GM23248 (cell line): Measurements from ENCODE around the gene KCTD16. TPM values are rescaled to one million over a fixed set of nuclear protein-coding genes. Genes with fewer than 3 reads are reported as not detected.
A peak's percentile ranks its signal among the peaks of the same experiment; 100 is the strongest.

Source experiments
- DNase-seq: peaks from one replicate; pipeline ENCODE4 v3.0.0-alpha.2; 2015
- H2AFZ ChIP-seq: fragments of 200-600 bp; sonication (generic); 2 replicates; pipeline ENCODE4 v1.6.1; 2016; ENCODE audit warnings: antibody characterized with exemption
- H3F3A ChIP-seq: fragments of 200-600 bp; sonication (generic); 2 replicates; pipeline ENCODE4 v1.6.1; 2016; ENCODE audit warnings: mild to moderate bottlenecking, antibody characterized with exemption, mixed run types; ENCODE audit not compliant: insufficient read depth
- H3K27ac ChIP-seq: fragments of 200-600 bp; sonication (generic); 2 replicates; pipeline ENCODE4 v1.5.1; 2016; ENCODE audit warnings: mild to moderate bottlenecking
- H3K27me3 ChIP-seq: fragments of 200-600 bp; sonication (generic); replicated peaks from 2 replicates; pipeline ENCODE4 v1.6.1; 2016; ENCODE audit warnings: mild to moderate bottlenecking; ENCODE audit not compliant: insufficient read depth
- H3K36me3 ChIP-seq: fragments of 200-600 bp; sonication (generic); 2 replicates; pipeline ENCODE4 v1.6.1; 2016; ENCODE audit warnings: low read depth, mild to moderate bottlenecking
- H3K4me1 ChIP-seq: fragments of 200-600 bp; sonication (generic); 2 replicates; pipeline ENCODE4 v1.6.1; 2016; ENCODE audit warnings: mild to moderate bottlenecking; ENCODE audit not compliant: insufficient read depth
- H3K4me2 ChIP-seq: fragments of 200-600 bp; sonication (generic); one replicate; pipeline ENCODE4 v1.6.1; 2016; ENCODE audit warnings: mild to moderate bottlenecking; ENCODE audit not compliant: unreplicated experiment
- H3K4me3 ChIP-seq: fragments of 200-600 bp; sonication (generic); 2 replicates; pipeline ENCODE4 v1.5.1; 2016; ENCODE audit warnings: mild to moderate bottlenecking
- H3K79me2 ChIP-seq: fragments of 200-600 bp; sonication (generic); 2 replicates; pipeline ENCODE4 v1.6.1; 2016; ENCODE audit warnings: mild to moderate bottlenecking; ENCODE audit not compliant: insufficient read depth
- H3K9ac ChIP-seq: fragments of 200-600 bp; sonication (generic); 2 replicates; pipeline ENCODE4 v1.6.1; 2016; ENCODE audit warnings: mild to moderate bottlenecking
- H3K9me2 ChIP-seq: fragments of 200-600 bp; sonication (generic); 2 replicates; pipeline ENCODE4 v1.6.1; 2016; ENCODE audit warnings: mixed run types, mild to moderate bottlenecking, moderate library complexity; ENCODE audit not compliant: insufficient read depth
- H3K9me3 ChIP-seq: fragments of 200-600 bp; sonication (generic); one replicate; pipeline ENCODE4 v1.6.1; 2017; ENCODE audit warnings: low read depth
- H4K20me1 ChIP-seq: fragments of 200-600 bp; sonication (generic); 2 replicates; pipeline ENCODE4 v1.6.0; 2016; ENCODE audit not compliant: insufficient read depth
- EZH2 ChIP-seq: fragments of 200-600 bp; sonication (generic); IDR thresholded peaks from 2 replicates; pipeline ENCODE4 v1.6.1; 2018; ENCODE audit warnings: antibody characterized with exemption, mild to moderate bottlenecking; ENCODE audit not compliant: insufficient read depth, poor library complexity, severe bottlenecking
- EZH2phosphoT487 ChIP-seq: fragments of 200-600 bp; sonication (generic); IDR thresholded peaks from 2 replicates; pipeline ENCODE4 v1.6.1; 2018; ENCODE audit warnings: antibody characterized with exemption, moderate library complexity, mild to moderate bottlenecking, low read depth; ENCODE audit not compliant: insufficient read depth
- WGBS, 2 experiments: methylation state at CpG; one replicate each; pipeline ENCODE4 v1.1.6; 2015 to 2017; ENCODE audit warnings: low lambda C conversion rate in 2 of 2, low coverage in 1 of 2; ENCODE audit errors: missing lambda C conversion rate in 2 of 2; 5-methylcytosine and 5-hydroxymethylcytosine counted together
- in situ Hi-C: fragments of 300-500 bp; cut with MboI; formaldehyde crosslinking; loops from 2 replicates; pipeline ENCODE4 v1.15.0; 2020
- polyA plus RNA-seq: library from polyadenylated mRNA; unstranded; fragments of >200 nt; fragmentation: Nextera tagmentation; extraction: Ambion mirVana; gene quantifications from 2 replicates; pipeline ENCODE4 v1.2.1, GENCODE V29; 2016
- total RNA-seq: library from RNA; depleted of rRNA; stranded (reverse); fragments of >200 nt; shearing (Covaris generic); gene quantifications from 2 replicates; pipeline ENCODE4 v1.2.3, GENCODE V29; 2014

KCTD16 gene
- total and polyA plus RNA-seq, 2 experiments from 2014 or later: 0.25 to 0.65 TPM

GRCh38 chr5:144473650-144474049 is 303.0 kb downstream of the KCTD16 start:
- 0 out of 2 replicates have a peak, but pooled peaks cover 5% of the 10 kb centered on the region for H3K4me1 ChIP-seq
- no peaks in the 10 kb centered on the region for H3K79me2 ChIP-seq
- WGBS, 2 experiments: 92 to 93% methylated on average over 13 of the region's 13 CpGs
- H3K27me3 ChIP-seq: no peaks in the 10 kb centered on the region
- H3K4me2 ChIP-seq: no peak overlapping the region
- H3K9me3 ChIP-seq: no peaks in the 10 kb centered on the region
- H3K9ac ChIP-seq: no peak overlapping the region
- H3K9me2 ChIP-seq: no peaks in the 10 kb centered on the region
- no peak overlapping the region for H2AFZ ChIP-seq
- in situ Hi-C loops: no loop called here
- no peak for DNase-seq
- H3K36me3 ChIP-seq: no peaks in the 10 kb centered on the region
- no peak overlapping the region for H3K4me3 ChIP-seq
- H3K27ac ChIP-seq: no peak overlapping the region
- H3F3A ChIP-seq: no peaks in the 10 kb centered on the region
- no peak for TF ChIP-seq EZH2phosphoT487
- TF ChIP-seq EZH2: no peak
- H4K20me1 ChIP-seq: no peaks in the 10 kb centered on the region

- Histone ChIP-seq H3K4me3 (no peak overlapping the region), H3K9me2 (no peaks in the 10 kb centered on the region), H3K9me3 (no peaks in the 10 kb centered on the region), H3K4me1 (peaks cover 3% of the 10 kb centered on the region), H3K79me2 (no peaks in the 10 kb centered on the region), H3K36me3 (no peaks in the 10 kb centered on the region), H4K20me1 (no peaks in the 10 kb centered on the region), H3K27me3 (no peaks in the 10 kb centered on the region), H3K4me2 (no peak overlapping the region), H2AFZ (no peak overlapping the region), H3K9ac (no peak overlapping the region), H3F3A (no peaks in the 10 kb centered on the region), H3K27ac (no peak overlapping the region)
- in situ Hi-C loops: no loop called here
- no peak for TF ChIP-seq EZH2
- no peak for TF ChIP-seq EZH2phosphoT487
- no peak for DNase-seq
Observed at GRCh38 chr5:144478565-144478964, 307.9 kb downstream of the KCTD16 start.

GRCh38 chr5:144481861-144482260 is 311.2 kb downstream of the KCTD16 start:
- H3K27ac ChIP-seq: no peak overlapping the region
- peaks cover 11% of the 10 kb centered on the region for H3F3A ChIP-seq
- no peak overlapping the region for H3K4me3 ChIP-seq
- H3K79me2 ChIP-seq: no peaks in the 10 kb centered on the region
- H3K4me2 ChIP-seq: no peak overlapping the region
- H3K36me3 ChIP-seq: no peaks in the 10 kb centered on the region
- no peaks in the 10 kb centered on the region for H3K9me2 ChIP-seq
- H3K9me3 ChIP-seq: no peaks in the 10 kb centered on the region
- no peaks in the 10 kb centered on the region for H4K20me1 ChIP-seq
- no peak for DNase-seq
- H2AFZ ChIP-seq: no peak overlapping the region
- no peaks in the 10 kb centered on the region for H3K27me3 ChIP-seq
- H3K4me1 ChIP-seq: peaks cover 20% of the 10 kb centered on the region
- H3K9ac ChIP-seq: no peak overlapping the region
- in situ Hi-C loops: no loop called here
- TF ChIP-seq EZH2 (no peak), EZH2phosphoT487 (no peak)

- Histone ChIP-seq H3K79me2 (no peaks in the 10 kb centered on the region), H3K9me2 (no peaks in the 10 kb centered on the region), H3K27ac (peak overlapping the region; percentile 64), H3K4me1 (peaks cover 20% of the 10 kb centered on the region), H3K9me3 (no peaks in the 10 kb centered on the region), H3K36me3 (no peaks in the 10 kb centered on the region), H4K20me1 (no peaks in the 10 kb centered on the region), H3F3A (peaks cover 11% of the 10 kb centered on the region), H3K4me2 (peak overlapping the region; percentile 78), H3K9ac (no peak overlapping the region), H3K27me3 (no peaks in the 10 kb centered on the region), H2AFZ (no peak overlapping the region), H3K4me3 (peak overlapping the region; percentile 39)
- 32 to 34% methylated on average over 9 of the region's 9 CpGs for WGBS, 2 experiments
- no peak for TF ChIP-seq EZH2phosphoT487
- no peak for TF ChIP-seq EZH2
- in situ Hi-C loops: no loop called here
- peak; percentile 89 for DNase-seq
Observed at GRCh38 chr5:144484124-144484897, 313.6 kb downstream of the KCTD16 start.
